HG02623 (cell line): ENCODE data around the gene FBN2.

Source experiments
- ATAC-seq: cut with Tn5 transposase; IDR thresholded peaks from one replicate; pipeline ENCODE4 v1.9.1; 2021; ENCODE audit warnings: moderate library complexity; ENCODE audit not compliant: unreplicated experiment

FBN2 gene

DNA sequence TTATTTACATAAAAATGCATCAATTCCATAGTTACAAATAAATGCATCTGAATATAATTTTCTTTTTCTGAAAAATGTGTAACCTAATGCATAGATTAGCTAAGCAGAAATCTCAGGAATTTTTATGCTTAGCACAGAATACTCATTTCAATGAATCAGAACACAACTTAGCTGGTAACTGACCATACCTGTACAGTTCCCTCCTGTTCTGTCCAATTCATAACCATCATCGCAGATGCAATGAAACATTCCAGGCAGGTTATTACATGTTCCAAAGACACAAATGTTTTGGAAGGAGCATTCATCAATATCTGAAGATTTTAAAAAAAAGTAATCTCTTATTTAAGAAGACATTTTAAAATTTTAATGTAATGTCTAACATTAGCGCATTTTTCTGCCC is 219.4 kb downstream of the FBN2 start:
- no peak for ATAC-seq

DNA sequence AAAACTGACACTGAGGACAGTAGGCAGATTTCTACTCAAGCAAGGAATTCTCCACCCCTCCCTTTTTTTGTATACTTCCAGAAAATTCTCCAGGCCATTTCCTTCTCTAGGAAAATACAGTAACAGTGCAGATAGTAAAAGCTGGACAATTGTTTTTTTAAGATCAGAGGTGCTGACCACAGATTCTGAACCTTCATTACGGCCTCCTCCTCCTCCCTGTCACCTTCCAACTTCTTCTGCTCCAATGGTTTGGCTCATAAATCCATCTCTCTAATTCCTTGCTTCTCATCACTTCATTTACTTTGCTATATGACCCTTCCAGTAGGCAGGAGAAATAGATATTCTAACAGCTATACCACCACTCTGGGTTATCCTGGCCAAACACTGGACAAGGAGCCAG is 220.6 kb downstream of the FBN2 start:
- ATAC-seq: no peak

DNA sequence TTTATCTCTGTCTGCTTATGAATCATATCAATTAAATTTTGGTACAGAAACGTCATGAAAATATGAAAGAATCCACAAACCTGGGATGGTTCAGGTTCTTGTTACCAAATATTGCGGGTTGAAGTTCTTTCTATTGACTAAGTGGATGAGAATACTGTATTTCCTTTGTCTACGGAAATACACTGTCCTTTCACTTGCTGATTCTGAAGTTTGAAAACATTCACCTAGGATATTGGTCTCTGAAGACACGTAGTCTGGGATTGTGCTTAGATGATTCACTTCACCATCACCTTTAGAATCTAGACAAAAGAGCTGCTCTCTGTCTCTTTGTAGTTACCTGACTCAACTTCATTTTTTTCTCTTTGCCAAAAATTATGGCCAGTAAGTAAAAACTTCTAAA is 222.4 kb downstream of the FBN2 start:
- no peak for ATAC-seq

DNA sequence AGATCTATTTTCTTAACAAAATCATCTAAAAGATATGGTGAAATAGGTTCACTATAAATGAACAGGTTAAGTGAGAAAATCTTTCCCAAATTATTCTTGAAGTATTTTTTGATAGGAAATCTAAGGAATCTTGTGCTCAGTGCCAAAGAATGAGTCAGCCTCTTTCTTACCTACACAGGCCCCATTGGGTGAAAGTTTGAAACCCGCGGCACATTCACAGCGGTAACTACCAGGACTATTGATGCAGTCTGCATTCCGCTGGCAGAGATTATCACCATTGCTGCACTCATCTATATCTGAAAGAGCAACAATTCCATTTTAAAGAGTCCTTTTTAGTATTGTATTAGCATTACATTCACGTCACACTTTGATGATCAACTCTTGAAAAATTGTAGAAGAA is 232.7 kb downstream of the FBN2 start:
- no peak for ATAC-seq

DNA sequence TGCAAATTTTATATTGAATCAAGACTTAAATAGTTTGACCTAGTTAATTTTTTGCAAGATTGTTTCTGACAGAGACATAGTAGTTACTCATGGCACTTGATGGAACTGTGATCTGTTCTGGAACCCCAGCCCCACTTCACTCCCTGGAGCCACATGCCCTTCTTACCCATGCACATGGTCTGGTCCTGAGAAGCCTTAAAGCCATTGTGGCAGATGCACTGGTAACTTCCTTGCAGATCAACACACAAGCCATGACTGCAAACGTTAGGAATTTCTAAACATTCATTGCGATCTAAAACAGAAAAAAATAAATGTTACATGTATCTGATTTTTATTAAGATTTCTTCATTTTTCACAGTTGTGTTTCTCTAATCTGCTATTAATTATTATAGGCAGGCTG is 233.3 kb downstream of the FBN2 start:
- no peak for ATAC-seq

DNA sequence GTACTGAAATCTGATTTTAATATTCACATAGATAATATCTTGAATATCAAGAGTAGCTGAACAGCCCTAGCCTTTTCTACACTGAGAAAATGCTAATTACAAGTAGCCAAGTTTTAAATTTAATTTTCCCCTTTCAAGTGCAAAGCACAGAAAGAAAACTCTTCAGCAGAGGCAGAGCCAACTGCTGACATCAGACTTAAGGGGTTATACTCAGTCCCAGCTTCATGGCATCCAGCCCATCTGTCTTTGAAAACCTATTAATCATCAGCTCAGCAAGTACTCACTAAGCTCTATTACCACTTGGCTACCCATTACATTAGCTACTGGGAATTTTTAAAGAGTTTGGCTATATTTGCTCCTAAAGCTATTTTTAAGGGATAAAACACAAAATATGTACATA is 234.0 kb downstream of the FBN2 start:
- ATAC-seq: no peak

DNA sequence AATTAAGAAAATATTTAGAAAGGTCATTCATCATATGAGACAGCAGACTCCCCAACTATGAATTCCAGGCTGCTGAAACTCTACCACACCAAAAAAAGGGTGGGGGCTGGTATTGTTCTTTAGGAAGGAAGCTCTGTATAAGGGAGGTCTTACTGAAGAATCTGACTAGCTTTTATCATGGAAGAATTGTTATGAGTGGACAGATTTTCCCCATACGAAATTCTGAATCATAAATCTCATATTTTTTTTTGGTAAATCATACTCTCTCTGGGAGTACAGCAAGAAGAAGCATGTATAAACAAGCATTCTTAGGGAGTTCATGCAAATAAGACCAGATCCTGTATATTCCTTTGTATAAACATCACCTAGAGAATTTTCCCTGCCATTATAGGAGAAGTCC is 234.5 kb downstream of the FBN2 start:
- no peak for ATAC-seq

DNA sequence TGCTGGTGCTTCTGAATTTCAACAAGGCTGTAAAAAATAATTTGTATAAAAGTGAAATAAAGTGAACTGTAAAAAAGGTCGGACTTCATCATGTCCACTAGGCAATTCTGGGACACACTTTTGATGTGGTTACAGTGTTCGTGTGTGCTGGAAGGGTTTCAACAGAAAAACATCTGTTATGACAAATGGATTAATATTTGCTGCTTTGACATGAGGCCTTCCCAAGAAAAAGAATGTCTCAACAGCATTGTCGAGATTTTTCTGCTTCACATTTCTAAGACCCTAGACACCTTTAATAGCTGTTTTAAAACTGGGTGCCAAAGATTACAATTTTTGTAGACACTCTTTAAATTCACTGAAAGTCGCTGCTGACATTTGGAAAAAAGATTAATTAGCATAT is 237.9 kb downstream of the FBN2 start:
- ATAC-seq: no peak

DNA sequence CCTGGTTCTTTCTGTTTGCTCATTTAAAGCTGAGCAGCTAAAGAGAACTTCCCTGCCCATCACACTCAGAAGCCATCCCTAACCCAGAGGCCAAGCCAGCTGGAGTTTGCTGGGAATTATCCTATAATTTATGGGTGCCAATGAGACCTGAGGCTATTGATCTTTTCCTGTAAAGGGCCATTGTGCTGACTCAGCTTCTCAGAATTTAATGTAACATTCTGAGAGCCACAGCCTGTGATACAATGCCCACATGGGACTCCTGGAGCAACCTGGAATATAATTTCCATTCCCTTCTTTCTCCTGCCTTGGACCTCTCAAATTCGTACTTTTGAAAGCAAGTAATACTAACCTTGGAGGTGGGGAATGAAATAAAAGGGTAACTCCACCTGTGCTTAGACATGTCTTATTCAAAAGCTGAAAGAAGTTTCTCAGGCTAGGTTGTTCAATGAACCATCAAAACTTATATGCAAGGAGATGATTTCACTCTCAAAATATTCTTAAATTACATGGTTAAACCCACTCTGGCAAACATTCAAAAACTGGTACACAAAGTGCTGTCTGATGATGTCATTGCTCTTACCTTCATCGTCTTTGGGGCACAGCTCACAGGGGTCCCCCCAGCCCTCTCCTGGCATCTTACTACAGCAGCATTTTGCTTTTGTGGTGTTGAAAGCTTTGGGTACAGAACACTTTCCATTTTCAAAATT is 247.7 kb downstream of the FBN2 start:
- no peak for ATAC-seq

DNA sequence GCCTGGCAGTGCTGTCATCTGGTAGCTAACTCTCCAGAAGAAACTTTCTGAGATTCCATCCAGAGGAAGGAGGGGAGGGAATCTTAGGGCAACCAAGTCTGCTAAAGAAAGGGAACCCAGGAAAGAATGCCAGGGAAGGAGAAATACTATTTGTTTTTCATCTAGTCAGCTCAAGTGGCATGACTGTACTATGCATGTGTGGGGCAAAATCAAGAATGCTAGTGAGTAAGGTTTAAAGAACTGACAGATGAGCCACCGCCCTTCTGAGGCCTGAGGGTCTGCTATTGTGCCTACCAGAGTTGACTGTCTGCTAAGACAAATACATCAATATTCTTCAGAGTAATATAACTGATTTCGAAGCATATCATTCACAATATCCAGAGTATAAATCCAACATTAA is 250.3 kb downstream of the FBN2 start:
- ATAC-seq: no peak

DNA sequence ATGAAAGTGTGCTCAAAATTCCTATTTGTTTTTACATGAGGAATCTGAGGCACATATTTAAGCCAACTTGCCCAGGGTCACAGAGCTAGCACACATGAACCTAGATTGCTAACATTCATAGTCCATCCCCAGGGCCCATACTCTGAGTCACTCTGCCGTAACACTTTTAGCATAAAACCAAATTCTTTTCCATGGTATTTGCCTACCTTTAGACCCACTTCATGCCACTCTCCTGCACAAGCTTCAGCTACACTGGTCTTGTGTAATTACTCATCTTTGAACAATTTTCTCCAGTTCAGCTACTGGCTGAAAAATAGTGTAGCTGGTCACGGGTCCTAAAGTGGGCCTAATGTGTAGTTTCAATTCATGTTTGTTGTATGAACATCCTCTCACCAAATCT is 253.8 kb downstream of the FBN2 start:
- no peak for ATAC-seq

DNA sequence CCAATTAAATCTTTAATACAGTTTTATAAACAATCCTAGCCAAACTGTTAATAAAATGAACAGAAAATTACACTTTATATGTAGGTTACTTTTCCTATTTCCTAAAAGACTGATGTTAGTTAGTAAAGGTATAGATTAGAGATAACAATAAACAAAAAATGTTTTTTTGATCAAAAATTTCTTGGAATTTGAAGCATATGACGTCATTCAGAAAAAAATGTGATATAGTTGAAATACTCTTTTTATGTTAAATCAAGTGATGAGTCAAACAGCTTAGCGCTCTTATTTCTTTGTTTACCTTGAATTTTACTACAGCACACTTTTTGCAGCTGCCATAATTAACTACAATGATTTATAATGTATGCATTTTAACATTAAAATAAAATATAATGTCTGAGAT is 258.7 kb downstream of the FBN2 start:
- no peak for ATAC-seq

DNA sequence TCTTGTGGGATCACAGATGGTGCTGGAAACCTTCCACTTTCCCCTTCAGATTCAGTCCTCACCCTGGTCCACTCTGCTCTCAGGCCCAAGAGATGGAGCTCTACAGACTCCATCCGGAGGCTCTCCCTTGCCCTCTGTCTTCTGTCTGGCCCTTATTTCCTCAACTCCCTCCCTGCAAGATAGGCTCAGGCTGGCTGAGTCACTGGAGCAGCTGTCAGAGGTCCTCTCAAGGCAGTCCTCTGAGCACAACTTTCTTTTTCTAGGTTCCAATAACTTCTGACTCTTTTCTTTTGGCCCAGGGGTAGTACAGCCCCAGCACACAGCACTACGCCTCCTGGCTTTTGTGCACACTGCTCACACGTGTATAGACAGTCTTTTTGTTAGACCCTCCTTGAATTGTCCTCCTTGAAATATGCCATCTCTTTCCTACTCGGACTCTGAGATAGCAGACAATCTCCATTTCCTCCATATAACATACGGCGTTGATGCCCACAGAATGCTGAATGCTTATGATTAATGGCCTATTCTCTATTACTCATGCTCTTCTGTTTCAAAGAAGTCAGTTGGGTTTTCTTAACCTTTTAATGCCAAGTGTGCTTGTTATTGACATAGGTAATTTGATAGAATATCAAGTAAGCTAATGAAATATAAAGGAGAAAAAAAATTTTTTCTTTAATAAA is 261.4 kb downstream of the FBN2 start:
- ATAC-seq: no peak

DNA sequence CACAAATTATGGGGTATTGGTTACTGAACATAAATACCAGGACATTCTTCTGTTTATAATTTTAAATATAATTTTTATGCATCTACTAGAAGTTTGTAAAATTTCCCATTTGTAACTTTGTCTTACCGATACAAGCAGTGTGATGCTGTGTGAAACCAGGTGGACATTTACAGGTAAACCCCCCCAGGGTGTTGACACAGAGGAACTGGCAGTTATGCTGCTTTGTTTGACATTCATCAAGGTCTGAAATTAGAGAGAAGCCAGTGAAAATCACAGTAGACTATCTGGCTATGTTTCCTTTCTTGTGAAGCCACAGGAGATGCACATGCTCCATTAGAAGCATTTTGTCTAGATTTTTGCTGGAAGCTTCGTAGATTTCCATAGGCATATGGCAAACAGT is 263.6 kb downstream of the FBN2 start:
- ATAC-seq: no peak

DNA sequence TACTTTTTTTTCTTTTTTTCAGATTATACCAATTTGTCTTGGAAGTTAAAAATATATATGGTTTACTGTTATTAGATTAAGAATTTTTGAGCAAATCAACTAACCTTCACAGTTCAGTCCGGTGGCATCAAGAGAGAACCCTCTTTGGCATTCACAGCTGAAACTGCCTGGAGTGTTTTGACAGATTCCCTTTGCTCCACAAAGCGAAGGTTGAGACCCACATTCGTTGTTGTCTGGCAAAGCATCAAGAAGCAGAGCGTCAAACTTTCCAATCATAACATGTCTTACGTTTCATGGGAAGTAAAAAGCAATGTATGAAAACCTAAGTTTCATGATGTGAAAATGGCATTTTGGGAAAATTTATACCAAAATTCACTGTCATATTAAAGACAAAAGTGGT is 264.3 kb downstream of the FBN2 start:
- ATAC-seq: no peak

DNA sequence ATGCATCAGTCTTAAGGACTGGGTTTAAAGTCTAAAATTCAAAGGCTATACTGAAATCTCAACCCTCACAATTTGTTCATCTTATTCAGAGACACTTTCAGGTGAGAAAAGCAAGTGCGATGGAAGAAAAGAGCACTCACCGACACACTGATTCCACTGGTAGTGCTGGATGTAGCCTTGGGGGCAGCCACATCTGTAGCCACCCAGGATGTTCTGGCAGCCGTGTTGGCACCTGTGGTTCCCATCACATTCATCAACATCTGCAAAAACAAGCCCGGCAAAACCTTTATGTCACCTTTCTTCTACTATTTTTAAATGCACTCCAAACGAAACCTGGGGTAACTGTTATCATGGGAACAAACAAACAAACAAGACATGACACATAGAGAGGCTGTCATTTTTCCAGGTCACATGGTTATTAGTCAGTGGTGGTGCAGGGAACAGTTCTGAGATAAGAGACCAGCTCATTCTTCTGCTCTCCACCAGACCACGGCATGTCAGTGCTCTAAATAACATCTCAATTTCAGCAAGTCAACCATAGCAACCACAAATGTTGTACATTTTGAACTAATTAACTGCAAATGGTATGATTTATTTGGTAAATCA is 266.1 kb downstream of the FBN2 start:
- ATAC-seq: no peak

DNA sequence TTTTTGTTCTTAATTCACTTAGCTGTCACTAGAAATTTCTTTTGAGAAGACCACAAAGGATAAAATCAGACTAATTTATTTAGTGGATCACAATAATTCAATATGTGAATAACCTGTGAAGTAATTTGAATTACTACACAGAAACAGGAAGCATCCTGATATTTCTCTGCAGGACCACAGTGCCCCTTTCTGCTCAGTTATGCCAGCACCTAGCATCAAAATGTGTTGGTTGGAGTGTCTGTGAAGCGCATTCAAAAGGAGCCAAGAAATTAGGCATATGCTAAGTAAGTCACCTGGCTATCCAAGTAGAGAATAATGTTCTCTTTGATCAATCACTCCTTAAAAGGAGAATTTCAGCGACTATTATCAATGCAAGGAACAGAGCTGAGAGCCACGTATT is 267.0 kb downstream of the FBN2 start:
- no peak for ATAC-seq

DNA sequence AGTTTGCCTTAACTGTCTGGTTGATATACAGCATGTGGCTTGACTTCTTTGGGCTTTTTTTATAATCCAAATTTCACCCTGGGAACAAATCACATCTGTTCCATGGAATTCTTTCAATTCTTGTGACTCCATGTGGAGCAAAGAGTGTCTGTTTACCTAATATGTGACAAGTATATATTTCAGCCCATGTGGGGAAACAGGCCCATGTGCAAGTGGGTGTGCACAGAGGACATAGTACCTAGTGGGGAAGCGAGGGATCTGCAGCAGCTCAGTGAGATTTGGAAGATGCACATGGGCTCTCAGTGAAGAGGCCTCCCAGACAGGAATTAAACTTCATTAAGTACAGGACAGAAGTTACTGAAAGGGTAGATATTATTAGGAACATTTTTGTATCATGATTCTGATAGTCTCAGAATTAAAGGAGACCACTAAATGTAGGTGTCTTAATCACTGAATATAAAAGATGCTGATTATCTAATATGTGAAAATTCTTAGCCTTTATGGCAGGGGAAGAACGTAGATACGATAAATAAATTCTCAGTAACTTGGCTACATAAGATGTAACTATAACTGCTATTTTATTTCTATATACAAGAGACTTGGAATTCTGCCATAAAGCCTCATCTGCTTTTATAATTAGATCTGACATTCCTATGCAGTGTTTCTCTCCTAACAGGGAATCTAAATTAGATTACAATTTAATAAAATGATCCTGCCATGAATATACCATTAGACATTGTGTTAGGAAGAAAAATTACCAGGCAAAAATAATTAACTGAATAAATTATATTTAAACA is 273.3 kb downstream of the FBN2 start:
- ATAC-seq: no peak

DNA sequence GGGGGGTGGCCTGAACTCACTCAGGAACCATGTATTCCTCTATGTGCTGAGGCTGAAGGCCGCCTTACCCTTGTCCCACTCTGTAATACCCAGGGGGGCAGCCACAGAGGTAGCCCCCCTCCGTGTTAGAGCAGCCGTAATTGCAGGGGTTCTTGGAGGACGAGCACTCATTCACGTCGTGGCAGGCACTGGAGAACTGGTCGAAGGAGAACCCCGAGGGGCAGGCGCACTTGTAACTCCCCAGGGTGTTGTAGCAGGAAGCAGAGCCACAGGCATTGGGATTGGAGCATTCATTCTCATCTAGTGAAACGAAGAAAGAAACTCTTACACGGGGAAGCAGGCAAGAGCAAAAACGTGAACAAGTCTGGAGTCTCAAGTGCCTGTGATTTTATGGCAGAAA is 274.7 kb downstream of the FBN2 start:
- ATAC-seq: no peak

DNA sequence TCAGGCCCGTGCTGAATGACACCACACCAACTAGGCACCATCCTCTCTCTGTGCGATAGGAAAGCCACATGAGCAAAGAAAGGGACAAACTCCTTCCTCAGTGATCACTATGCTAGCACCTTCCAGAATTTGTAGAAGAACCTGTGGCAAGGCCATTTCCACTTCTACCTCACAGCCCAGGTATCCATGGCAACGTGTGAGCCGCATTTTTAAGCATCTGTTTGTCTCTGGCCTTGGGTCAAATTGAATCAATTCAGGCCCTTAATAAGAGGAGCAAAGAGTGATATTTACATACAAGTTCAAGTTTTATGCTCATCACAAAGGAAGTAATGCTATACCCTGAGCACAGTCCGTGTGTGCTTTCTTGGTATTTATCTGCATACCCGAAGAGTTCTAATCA is 275.1 kb downstream of the FBN2 start:
- no peak for ATAC-seq

DNA sequence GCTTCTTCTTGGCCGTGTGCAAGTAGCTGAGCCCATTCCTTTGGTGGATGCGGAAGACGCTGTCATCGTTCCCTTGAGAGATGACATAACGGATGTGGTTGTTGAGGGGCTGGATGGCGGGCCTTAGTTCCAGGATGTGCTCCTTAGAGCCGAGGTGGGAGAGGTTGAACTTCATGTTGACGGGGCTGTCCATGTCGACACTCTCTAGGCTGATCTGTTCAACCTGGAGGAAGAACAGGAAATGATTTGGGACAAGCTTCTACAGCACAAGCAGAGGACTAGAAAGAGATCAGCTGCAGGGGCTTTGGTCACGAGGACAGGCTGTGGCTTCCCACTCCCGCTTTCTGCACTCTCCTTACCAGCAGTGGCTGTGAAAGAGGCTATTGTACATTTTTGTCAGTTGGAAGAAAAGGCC is 278.4 kb downstream of the FBN2 start:
- ATAC-seq: no peak

DNA sequence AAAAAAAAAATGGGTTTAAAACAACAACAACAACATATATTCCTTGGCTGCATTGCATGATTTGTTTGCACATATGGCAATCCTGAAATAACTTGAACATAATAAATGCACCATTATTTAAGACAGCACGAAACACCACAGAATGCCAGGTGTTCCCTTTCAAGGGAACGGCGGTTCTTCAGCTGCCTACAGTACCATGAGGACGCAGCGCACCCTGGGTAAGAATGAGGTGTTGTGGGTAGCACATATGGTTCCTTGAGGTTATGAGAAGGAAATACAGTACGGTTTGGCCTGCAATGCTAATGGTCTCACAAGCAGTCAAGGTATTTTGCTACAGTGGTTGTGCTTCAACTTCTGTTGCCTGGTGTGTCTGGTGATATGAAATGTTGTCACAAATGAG is 279.7 kb downstream of the FBN2 start:
- ATAC-seq: no peak
